SW 1271 (cell line): ENCODE results near the gene CDK15.
"Not testable (repeated sequence)": the region's sequence is repeated elsewhere in the genome, so short reads cannot be mapped to it uniquely, and the experiment has no call there.

Experiments used
- DNase-seq, 2 experiments: peaks; one replicate each; lab custom pipeline; 2025; lab: John Stamatoyannopoulos, UW

Gene CDK15

GRCh38 chr2:201830666-201831065 is 24.3 kb downstream of the CDK15 start:
- no peak for DNase-seq

DNA sequence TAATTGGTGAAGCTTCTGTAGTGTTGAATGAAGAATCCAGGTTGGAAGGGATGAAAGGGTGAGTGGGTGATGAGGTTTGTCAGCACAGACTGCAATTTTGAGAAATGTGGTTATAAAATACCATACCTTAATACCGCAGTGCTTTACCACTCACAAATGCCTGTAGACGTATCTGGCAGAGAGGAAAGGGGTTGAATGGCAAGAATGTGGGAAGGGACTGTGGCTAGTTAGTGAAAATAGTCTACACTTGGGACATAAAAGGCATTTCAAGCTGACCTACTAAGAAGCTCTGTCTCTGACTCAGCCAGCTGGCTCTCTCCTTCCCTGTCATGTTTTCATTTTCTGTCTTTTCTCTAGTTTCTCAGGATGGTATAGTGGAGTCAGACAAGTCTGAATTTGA is 25.1 kb downstream of the CDK15 start:
- no peak for DNase-seq

DNA sequence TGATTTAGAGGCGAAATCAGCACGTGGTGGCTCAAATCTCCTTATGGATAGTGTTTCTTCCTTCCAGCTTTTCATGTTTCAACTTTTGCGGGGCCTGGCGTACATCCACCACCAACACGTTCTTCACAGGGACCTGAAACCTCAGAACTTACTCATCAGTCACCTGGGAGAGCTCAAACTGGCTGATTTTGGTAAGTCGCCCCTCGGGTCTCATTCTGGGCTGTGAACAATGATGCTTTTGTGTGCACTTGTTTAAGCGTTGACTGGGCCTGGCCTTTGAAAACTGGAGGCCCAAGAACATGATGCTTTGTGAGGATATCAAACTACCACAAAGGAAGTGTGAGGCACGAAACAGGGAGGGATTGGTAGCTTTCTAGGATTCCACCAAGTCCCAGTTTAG is 27.4 kb downstream of the CDK15 start:
- DNase-seq = no peak

- no peak for DNase-seq
Measured at GRCh38 chr2:201835066-201835465, 28.7 kb downstream of the CDK15 start.

- DNase-seq = no peak
Measured at GRCh38 chr2:201837391-201837790, 31.1 kb downstream of the CDK15 start.

- DNase-seq = no peak
Measured at GRCh38 chr2:201837824-201838431, 31.6 kb downstream of the CDK15 start.

DNA sequence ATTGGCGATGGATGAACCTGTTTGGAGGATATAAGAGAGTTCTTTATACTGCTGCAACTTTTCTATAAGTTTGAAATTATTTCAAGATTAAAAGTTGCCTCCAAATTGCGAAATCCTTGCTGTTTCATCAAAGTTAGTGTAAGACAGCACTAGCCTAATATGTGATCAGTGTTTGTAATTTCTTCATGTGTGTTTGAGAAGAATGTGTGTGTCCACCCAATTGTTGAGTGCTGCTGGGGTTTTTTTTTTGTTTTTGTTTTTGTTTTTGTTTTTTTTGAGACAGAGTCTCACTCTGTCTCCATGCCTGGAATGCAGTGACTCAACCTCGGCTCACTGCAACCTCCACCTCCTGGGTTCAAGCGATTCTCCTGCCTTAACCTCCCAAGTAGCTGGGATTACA is 33.4 kb downstream of the CDK15 start:
- no peak for DNase-seq

- no peak for DNase-seq
Measured at GRCh38 chr2:201840726-201841125, 34.4 kb downstream of the CDK15 start.

DNA sequence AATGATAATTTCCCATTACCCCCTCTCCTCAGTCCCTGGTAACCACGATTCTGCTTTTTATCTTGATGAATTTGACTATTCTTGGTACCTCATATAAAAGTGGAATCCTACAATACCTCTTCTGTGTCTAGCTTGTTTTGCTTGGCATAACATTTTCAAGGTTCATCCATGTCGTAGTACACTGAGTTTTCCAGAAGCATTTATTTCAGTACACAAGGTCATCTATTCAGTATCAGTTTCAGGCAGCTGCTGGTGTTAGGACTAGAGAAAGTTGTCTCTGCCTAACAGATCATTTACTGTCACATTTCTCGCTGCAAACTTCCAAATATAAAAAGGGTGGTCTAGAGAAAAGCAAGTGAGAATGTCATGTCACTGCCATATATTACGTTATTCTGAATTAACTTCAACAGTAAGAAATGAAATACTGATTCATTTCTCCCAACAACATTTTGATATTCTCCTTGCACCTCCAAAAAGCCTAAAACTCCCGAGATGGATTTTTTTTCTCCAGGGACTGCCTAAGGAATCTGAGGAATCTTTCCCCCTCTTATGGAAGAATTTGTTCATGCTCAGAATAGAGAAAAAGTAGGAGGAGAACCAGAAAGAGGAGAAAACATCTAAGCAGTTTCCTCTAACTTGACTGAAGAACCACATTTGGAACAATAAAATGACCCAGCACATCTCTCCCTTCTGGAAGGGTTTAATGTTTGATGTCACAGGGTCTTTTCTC is 36.0 kb downstream of the CDK15 start:
- DNase-seq = no peak

GRCh38 chr2:201844922-201845321 is 38.6 kb downstream of the CDK15 start:
- DNase-seq = not testable (repeated sequence)

DNA sequence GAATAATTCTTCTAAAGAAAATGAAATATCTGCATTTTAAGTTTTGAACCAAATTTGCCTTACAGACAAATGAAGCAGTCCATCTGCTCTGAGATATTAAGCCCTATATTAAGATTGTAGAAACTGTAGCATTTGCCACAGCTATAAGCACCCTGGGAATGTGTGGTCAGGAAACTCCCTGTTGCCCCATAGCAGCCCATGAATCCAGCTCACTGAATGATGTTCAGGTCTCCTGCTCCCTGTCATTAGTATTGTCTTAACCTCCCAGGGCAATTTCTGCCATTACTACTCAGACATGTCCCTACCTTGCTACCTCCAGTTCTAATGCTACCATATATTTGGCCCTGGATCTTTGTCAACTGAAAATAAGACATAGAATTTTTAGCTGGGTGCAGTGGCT is 41.1 kb downstream of the CDK15 start:
- no peak for DNase-seq

- DNase-seq = no peak
Measured at GRCh38 chr2:201852462-201852861, 46.1 kb downstream of the CDK15 start.

GRCh38 chr2:201852878-201853415 is 46.6 kb downstream of the CDK15 start:
- DNase-seq = no peak

- DNase-seq = peak; percentile 50 to 85
Measured at GRCh38 chr2:201854221-201854801, 48.0 kb downstream of the CDK15 start.

GRCh38 chr2:201854841-201855240 is 48.5 kb downstream of the CDK15 start:
- peak in 1 of 2 experiments; percentile 48 for DNase-seq

GRCh38 chr2:201855356-201855755 is 49.0 kb downstream of the CDK15 start:
- no peak for DNase-seq

GRCh38 chr2:201857326-201857725 is 51.0 kb downstream of the CDK15 start:
- no peak for DNase-seq

GRCh38 chr2:201858281-201859184 is 52.2 kb downstream of the CDK15 start:
- no peak for DNase-seq

- no peak for DNase-seq
Measured at GRCh38 chr2:201859949-201860348, 53.6 kb downstream of the CDK15 start.

GRCh38 chr2:201860636-201861066 is 54.3 kb downstream of the CDK15 start:
- peak; percentile 18 to 68 for DNase-seq

DNA sequence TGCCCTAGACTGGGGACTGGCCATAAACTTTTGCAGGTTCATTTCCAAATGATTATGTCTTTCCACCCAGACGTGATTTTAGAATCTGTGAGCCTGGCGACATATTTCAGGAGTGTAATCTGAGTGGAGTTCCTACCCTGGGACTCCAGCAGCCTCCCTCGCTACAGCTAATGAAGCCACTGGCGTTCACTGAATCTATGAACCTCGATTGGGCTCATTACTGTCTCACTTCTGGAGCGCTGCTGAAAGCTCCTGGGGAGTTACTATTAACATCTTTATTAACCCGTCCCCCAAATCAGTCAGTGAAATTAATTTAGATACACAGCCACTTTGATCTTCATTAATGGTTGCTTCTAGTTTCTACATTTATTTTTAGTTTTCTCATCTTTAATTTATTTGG is 56.5 kb downstream of the CDK15 start:
- no peak for DNase-seq
